Measurements from ENCODE around the gene CD207. TPM values are rescaled to one million over a fixed set of nuclear protein-coding genes. Genes with fewer than 3 reads are reported as not detected.
"Not testable (repeated sequence)": the region's sequence is repeated elsewhere in the genome, so short reads cannot be mapped to it uniquely, and the experiment has no call there.

CD207 gene
- total RNA-seq, 1 donor from 2014 or later = not detected

- DNase-seq (ENCODE audit: low read depth) = no peak
- H3K4me3 ChIP-seq (ENCODE audit: low read depth, low read length) = no peak overlapping the region
- no peak for TF ChIP-seq CTCF (conservative IDR thresholded peaks at IDR 0.05; ENCODE audit: low read depth, low read length)
Observed at GRCh38 chr2:70807102-70807827, 28.4 kb downstream of the CD207 start.

GRCh38 chr2:70806620-70807019 is 29.0 kb downstream of the CD207 start:
- no peak for DNase-seq (ENCODE audit: low read depth)
- TF ChIP-seq CTCF (conservative IDR thresholded peaks at IDR 0.05; ENCODE audit: low read depth, low read length) = no peak
- no peak overlapping the region for H3K4me3 ChIP-seq (ENCODE audit: low read depth, low read length)

GRCh38 chr2:70806013-70806412 is 29.6 kb downstream of the CD207 start:
- H3K4me3 ChIP-seq (ENCODE audit: low read depth, low read length) = no peak overlapping the region
- no peak for DNase-seq (ENCODE audit: low read depth)
- TF ChIP-seq CTCF (conservative IDR thresholded peaks at IDR 0.05; ENCODE audit: low read depth, low read length) = no peak

- no peak for DNase-seq (ENCODE audit: low read depth)
- TF ChIP-seq CTCF (conservative IDR thresholded peaks at IDR 0.05; ENCODE audit: low read depth, low read length) = no peak
- no peak overlapping the region for H3K4me3 ChIP-seq (ENCODE audit: low read depth, low read length)
Observed at GRCh38 chr2:70801607-70802263, 33.9 kb downstream of the CD207 start.

- DNase-seq (ENCODE audit: low read depth) = no peak
- TF ChIP-seq CTCF (conservative IDR thresholded peaks at IDR 0.05; ENCODE audit: low read depth, low read length) = no peak
- H3K4me3 ChIP-seq (ENCODE audit: low read depth, low read length) = no peak overlapping the region
Observed at GRCh38 chr2:70799706-70800105, 35.9 kb downstream of the CD207 start.

GRCh38 chr2:70797996-70798395 is 37.6 kb downstream of the CD207 start:
- not testable (repeated sequence) for H3K4me3 ChIP-seq (ENCODE audit: low read depth, low read length); DNase-seq (ENCODE audit: low read depth)

- TF ChIP-seq CTCF (conservative IDR thresholded peaks at IDR 0.05; ENCODE audit: low read depth, low read length) = no peak
- DNase-seq (ENCODE audit: low read depth) = no peak
- H3K4me3 ChIP-seq (ENCODE audit: low read depth, low read length) = no peak overlapping the region
Observed at GRCh38 chr2:70797506-70797905, 38.1 kb downstream of the CD207 start.

All from epithelial cell of proximal tubule (primary cell).